Measurements from ENCODE around the gene LGALS7B. TPM values are rescaled to one million over a fixed set of nuclear protein-coding genes. Genes with fewer than 3 reads are reported as not detected.
"Not testable (repeated sequence)": the region's sequence is repeated elsewhere in the genome, so short reads cannot be mapped to it uniquely, and the experiment has no call there.

Gene LGALS7B
- total RNA-seq, 1 donor from 2014 or later = 4.4 TPM

DNA sequence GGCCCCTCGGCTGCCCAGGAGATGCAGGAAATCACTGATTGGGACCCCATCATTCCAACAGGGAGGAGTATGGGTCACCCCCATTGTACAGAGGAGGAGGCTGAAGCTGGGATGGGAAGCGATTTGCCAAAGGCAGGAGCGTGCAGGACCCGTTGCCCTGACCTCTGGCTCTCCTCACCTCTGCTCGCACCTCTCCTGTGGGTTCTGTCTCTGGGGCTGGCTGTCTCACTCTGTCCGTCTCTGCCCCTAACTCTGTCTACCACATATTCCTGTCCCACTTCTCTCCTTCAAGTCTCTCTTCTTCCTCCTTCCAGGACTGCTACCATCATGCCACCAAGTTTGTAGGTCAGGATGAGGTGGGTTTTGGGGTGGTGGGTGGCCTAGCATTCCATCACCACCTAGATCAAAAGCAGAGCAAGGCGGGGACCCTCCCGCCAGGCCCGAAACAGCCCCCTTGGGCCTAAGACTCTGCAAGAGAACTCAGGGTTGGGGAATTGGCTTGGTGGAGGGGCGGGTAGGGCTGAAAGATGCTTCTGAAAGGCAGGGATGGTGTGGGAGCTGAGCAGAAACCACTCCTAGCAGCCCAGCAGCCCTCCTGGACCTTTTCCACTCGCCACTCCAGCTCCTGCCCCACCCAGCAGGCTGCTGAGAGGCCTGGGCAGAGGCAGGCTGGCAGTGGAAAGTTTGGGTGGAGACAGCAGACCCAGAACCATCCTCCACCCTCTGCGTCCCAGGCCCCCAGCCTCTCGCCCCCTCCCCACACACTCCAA lies 14.6 kb upstream of the LGALS7B start:
- TF ChIP-seq, protein P1, sequence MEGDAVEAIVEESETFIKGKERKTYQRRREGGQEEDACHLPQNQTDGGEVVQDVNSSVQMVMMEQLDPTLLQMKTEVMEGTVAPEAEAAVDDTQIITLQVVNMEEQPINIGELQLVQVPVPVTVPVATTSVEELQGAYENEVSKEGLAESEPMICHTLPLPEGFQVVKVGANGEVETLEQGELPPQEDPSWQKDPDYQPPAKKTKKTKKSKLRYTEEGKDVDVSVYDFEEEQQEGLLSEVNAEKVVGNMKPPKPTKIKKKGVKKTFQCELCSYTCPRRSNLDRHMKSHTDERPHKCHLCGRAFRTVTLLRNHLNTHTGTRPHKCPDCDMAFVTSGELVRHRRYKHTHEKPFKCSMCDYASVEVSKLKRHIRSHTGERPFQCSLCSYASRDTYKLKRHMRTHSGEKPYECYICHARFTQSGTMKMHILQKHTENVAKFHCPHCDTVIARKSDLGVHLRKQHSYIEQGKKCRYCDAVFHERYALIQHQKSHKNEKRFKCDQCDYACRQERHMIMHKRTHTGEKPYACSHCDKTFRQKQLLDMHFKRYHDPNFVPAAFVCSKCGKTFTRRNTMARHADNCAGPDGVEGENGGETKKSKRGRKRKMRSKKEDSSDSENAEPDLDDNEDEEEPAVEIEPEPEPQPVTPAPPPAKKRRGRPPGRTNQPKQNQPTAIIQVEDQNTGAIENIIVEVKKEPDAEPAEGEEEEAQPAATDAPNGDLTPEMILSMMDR (conservative IDR thresholded peaks at IDR 0.05; ENCODE audit: low read depth, low read length) = no peak
- no peak overlapping the region for H3K4me3 ChIP-seq (ENCODE audit: low read depth, low read length)
- no peak for DNase-seq (ENCODE audit: low read depth)

DNA sequence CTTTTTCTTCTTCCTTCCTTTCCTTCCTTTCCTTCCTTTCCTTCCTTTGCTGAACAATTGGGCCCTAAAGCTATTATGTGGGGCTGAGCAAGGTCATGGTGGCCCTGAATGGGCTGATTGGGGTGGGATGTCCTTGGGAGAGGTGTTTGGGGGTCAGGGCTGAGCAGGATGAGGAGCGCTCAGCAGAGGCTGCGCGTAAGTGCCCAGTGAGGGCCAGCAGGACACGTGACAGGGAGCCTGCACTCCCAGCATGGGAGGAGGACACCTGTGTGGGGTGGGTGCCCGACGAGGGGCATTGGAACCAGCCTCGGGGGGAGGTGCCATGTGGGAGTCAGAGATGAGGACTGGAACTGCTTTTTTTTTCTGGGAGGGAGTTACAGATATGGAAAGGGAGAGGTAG lies 10.3 kb upstream of the LGALS7B start:
- no peak overlapping the region for H3K4me3 ChIP-seq (ENCODE audit: low read depth, low read length)
- TF ChIP-seq, protein P1 (conservative IDR thresholded peaks at IDR 0.05; ENCODE audit: low read depth, low read length) = no peak
- no peak for DNase-seq (ENCODE audit: low read depth)

DNA sequence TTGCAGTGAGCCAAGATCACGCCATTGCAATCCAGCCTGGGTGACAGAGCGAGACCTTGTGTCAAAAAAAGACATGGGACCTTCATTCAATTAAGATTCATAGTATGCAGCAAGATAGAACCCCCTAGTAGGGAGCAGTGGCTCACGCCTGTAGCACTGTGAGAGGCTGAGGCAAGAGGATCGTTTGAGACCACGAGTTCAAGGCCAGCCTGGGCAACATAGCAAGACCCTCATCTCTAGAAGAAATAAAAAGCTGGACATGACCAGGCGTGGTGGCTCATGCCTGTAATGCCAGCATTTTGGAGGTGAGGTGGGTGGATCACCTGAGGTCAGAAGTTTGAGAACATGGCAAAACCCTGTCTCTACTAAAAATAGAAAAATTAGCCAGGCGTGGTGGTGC lies 8.6 kb upstream of the LGALS7B start:
- H3K4me3 ChIP-seq (ENCODE audit: low read depth, low read length) = no peak overlapping the region
- no peak for DNase-seq (ENCODE audit: low read depth)
- TF ChIP-seq, protein P1 (conservative IDR thresholded peaks at IDR 0.05; ENCODE audit: low read depth, low read length) = no peak

DNA sequence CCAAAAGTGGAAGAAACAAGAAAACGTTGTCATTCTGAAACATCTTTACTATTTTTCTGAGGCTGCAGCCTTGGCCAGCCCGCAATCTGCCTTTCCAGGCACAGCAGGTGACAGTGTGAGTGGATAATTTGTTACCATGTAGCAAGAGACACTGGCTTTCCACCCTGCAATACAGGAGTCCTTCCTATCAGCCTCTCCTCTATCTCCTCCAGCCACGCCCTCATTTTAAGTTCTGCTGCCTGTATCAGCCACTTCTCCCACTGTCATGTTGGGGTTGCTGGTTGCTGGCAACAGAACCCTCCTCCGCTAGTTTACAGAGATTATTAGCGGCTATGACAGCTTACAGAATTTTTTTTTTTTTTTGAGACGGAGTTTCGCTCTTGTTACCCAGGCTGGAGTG lies 7.9 kb upstream of the LGALS7B start:
- H3K4me3 ChIP-seq (ENCODE audit: low read depth, low read length) = no peak overlapping the region
- DNase-seq (ENCODE audit: low read depth) = no peak
- TF ChIP-seq, protein P1 (conservative IDR thresholded peaks at IDR 0.05; ENCODE audit: low read depth, low read length) = no peak

DNA sequence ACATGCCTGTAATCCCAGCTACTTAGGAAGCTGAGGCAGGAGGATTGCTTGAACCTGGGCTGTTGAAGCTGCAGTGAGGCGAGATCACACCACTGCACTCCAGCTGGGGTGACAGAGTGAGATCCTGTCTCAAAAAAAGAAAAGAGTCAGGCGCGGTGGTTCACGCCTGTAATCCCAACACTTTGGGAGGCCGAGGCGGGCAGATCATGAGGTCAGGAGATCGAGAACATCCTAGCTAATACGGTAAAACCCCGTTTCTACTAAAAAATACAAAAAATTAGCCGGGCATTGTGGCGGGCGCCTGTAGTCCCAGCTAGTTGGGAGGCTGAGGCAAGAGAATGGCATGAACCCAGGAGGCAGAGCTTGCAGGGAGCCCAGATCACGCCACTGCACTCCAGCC lies 6.8 kb upstream of the LGALS7B start:
- not testable (repeated sequence) for H3K4me3 ChIP-seq (ENCODE audit: low read depth, low read length); DNase-seq (ENCODE audit: low read depth)

DNA sequence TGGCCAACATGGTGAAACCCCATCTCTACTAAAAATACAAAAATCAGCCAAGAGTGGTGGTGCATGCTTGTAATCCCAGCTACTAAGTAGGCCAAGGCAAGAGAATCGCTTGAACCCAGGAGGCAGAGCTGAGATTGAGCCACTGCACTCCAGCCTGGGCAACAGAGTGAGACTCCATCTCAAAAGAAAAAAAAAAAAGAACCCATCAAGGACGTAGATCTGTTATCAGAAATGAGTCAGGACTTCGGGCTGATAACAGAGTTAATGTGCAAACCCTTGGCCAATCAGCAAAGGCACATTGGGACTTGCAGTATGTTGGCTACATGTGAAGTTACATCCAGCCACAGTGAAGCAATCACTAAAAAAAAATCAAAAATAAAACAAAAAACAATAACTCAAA lies 4.8 kb upstream of the LGALS7B start:
- no peak overlapping the region for H3K4me3 ChIP-seq (ENCODE audit: low read depth, low read length)
- no peak for DNase-seq (ENCODE audit: low read depth)
- TF ChIP-seq, protein P1 (conservative IDR thresholded peaks at IDR 0.05; ENCODE audit: low read depth, low read length) = no peak

DNA sequence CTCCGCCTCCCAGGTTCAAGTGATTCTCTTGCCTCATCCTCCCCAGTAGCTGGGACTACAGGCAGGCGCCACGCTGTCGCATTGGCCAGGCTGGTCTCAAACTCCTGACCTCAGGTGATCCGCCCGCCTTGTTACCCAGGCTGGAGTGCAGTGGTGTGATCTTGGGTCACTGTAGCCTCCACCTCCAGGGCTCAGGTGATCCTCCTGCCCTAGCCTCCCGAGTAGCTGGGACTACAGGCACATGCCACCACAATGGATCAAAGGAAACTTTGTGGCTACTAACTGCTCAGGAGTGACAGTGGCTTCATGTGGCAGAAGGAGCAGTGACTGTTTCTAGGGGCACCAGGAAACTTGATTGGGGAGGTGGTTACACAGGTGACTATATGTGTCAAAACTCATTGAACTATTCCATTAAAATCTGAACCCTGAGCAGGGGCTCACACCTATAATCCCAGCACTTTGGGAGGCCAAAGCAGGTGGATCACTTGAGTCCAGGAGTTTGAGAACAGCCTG lies 3.8 kb upstream of the LGALS7B start:
- TF ChIP-seq, protein P1 (conservative IDR thresholded peaks at IDR 0.05; ENCODE audit: low read depth, low read length) = no peak
- no peak for DNase-seq (ENCODE audit: low read depth)
- no peak overlapping the region for H3K4me3 ChIP-seq (ENCODE audit: low read depth, low read length)

DNA sequence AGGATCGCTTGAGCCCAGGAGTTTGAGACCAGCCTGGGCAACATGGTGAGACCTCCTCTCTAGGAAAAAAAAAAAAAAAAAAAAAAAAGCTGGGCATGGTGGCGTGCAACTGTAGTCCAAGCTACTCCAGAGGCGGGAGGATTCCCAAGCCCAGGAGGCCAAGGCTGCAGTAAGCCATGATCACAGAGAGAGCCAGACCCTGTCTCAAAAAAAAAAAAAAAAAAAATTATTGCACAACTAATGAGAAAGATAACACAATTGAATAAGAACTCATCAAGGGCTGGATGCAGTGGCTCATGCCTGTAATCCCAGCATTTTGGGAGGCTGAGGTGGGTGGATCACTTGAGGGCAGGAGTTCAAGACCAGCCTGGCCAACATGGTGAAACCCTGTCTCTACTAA lies 2.9 kb upstream of the LGALS7B start:
- H3K4me3 ChIP-seq (ENCODE audit: low read depth, low read length) = not testable (repeated sequence)

More for the DNA sequence above, 2.9 kb upstream of the LGALS7B start:
- DNase-seq (ENCODE audit: low read depth) = not testable (repeated sequence)

All from epithelial cell of proximal tubule (primary cell).